Tibial artery (tissue), 4 donors: ENCODE measurements around the gene ZBTB8B.

ENCODE experiments used
- DNase-seq, 2 donors: peaks; one replicate each; pipeline ENCODE4 v3.0.0-alpha.2; 2019
- H3K27ac ChIP-seq, 2 donors: fragments of 200-600 bp; sonication (generic) in 1 of 2; 1 replicate in 1 of 2; 2 replicates in 1 of 2; pipeline ENCODE4 v1.5.1; 2018 to 2019; ENCODE audit warnings: mild to moderate bottlenecking in 1 of 2
- H3K27me3 ChIP-seq, 2 donors: fragments of 200-600 bp; sonication (generic) in 1 of 2; one replicate each; pipeline versions ENCODE4 v1.5.1 to v1.6.0; 2016 to 2019
- H3K36me3 ChIP-seq, 3 donors: fragments of 200-600 bp; sonication (generic) in 2 of 3; one replicate each; pipeline ENCODE4 v1.5.1; 2016 to 2019; ENCODE audit warnings: mild to moderate bottlenecking in 2 of 3
- H3K4me1 ChIP-seq, 4 donors: fragments of 200-600 bp; sonication (generic) in 2 of 4; 1 replicate in 3 of 4; 2 replicates in 1 of 4; pipeline ENCODE4 v1.5.1; 2016 to 2019
- H3K4me3 ChIP-seq, 2 donors: fragments of 200-600 bp; sonication (generic) in 1 of 2; 1 replicate in 1 of 2; 2 replicates in 1 of 2; pipeline ENCODE4 v1.5.1; 2018 to 2019; ENCODE audit warnings: mild to moderate bottlenecking in 2 of 2
- H3K9me3 ChIP-seq, 3 donors: fragments of 200-600 bp; sonication (generic) in 1 of 3; one replicate each; pipeline ENCODE4 v1.5.1; 2016 to 2019
- CTCF ChIP-seq, 2 experiments: fragments of 200-600 bp in 1 of 2; fragments of 450-650 bp in 1 of 2; IDR thresholded peaks; one replicate each; pipeline ENCODE4 v1.5.1; 2017 to 2019; ENCODE audit warnings: antibody characterized with exemption in 2 of 2, mild to moderate bottlenecking in 1 of 2, moderate library complexity in 1 of 2
- intact Hi-C: fragments of 100-400 bp; cut with DNase I; formaldehyde crosslinking; loops from one replicate; pipeline ENCODE4 v1.15.0; 2023; ENCODE audit warnings: low total_unique reads

Gene ZBTB8B

GRCh38 chr1:32507021-32507420 is 42.1 kb downstream of the ZBTB8B start:
- no peak overlapping the region for H3K27ac ChIP-seq
- DNase-seq = no peak
- no peaks in the 10 kb centered on the region for H3K4me1 ChIP-seq
- H3K4me3 ChIP-seq = no peak overlapping the region
- no peak for TF ChIP-seq CTCF (IDR thresholded peaks at IDR 0.05)
- H3K9me3 ChIP-seq = no peaks in the 10 kb centered on the region
- H3K27me3 ChIP-seq = peaks cover 0 to 5% of the 10 kb centered on the region in 2 donors
- intact Hi-C loops = no loop called here
- H3K36me3 ChIP-seq = no peaks in the 10 kb centered on the region

DNA sequence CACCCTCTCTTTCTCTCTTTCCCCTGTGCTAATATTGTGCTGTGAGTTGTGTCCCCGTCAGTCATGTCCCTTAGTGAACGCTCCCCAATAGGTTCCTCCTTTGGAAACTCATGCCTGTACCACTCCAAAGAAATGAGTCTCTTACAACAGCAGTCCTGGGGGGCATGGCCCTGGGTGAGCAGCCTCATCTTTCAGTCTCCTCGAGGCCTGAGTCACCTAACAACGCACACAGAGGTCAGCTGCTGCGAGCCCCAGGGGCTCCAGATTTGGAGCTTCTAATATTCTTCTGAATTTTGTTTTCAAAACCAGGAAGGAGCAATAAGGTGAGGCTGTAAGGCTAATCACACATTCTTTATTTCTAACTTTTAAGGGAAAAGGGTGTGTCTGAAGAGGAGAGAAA is 43.9 kb downstream of the ZBTB8B start:
- no peak overlapping the region for H3K4me3 ChIP-seq
- peaks cover 0 to 5% of the 10 kb centered on the region in 2 donors for H3K27me3 ChIP-seq
- no peak overlapping the region for H3K27ac ChIP-seq
- no peaks in the 10 kb centered on the region for H3K36me3 ChIP-seq
- intact Hi-C loops = no loop called here
- H3K9me3 ChIP-seq = no peaks in the 10 kb centered on the region
- no peaks in the 10 kb centered on the region for H3K4me1 ChIP-seq
- TF ChIP-seq CTCF (IDR thresholded peaks at IDR 0.05) = no peak
- DNase-seq = no peak

DNA sequence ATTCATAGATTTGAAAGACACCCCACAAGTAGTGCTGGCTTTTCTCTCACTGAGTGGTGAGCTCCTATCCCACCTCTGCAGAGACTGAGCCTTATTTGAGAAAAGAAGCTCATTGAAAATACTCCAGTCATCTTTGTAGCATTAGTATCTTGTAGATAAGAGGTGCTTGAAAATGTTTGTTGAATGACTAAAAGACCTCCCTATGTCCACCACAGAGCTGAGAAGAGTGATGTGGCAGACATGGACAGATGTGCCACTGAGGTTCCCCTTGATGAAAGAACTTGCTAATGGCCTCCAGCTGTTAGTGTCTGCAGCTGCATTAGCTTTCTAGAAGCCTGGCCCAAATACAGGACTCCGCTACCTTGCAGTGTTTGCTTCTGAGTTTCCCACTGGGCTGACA is 45.1 kb downstream of the ZBTB8B start:
- Histone ChIP-seq H3K27me3 (peaks cover 0 to 5% of the 10 kb centered on the region in 2 donors), H3K36me3 (no peaks in the 10 kb centered on the region), H3K9me3 (no peaks in the 10 kb centered on the region), H3K4me1 (no peaks in the 10 kb centered on the region), H3K27ac (no peak overlapping the region), H3K4me3 (no peak overlapping the region)
- DNase-seq = no peak
- intact Hi-C loops = loop anchor here (10.0 kb wide), 1 partner anchor 265 kb away; no protein-coding TSS in a partner anchor
- TF ChIP-seq CTCF (IDR thresholded peaks at IDR 0.05) = no peak
